ENCODE data around the gene RPS14.
"Not testable (repeated sequence)": the region's sequence is repeated elsewhere in the genome, so short reads cannot be mapped to it uniquely, and the experiment has no call there.

The RPS14 gene

GRCh38 chr5:150429410-150429873 is 20.1 kb downstream of the RPS14 start:
- ATAC-seq (ENCODE audit: low read depth) (no peak), DNase-seq (ENCODE audit: low spot score) (no peak)
- H3K36me3 ChIP-seq (ENCODE audit: low read depth), result no peaks in the 10 kb centered on the region
- no peak overlapping the region for H3K4me3 ChIP-seq (ENCODE audit: severe bottlenecking)
- no peaks in the 10 kb centered on the region for H3K9me3 ChIP-seq (ENCODE audit: severe bottlenecking)
- no peak overlapping the region for H3K27ac ChIP-seq (ENCODE audit: poor library complexity, severe bottlenecking)
- TF ChIP-seq CTCF (IDR thresholded peaks at IDR 0.05; ENCODE audit: poor library complexity, severe bottlenecking), result no peak
- H3K27me3 ChIP-seq (ENCODE audit: insufficient read depth, poor library complexity, severe bottlenecking), result no peaks in the 10 kb centered on the region
- no peaks in the 10 kb centered on the region for H3K4me1 ChIP-seq (ENCODE audit: insufficient read depth, poor library complexity, severe bottlenecking)

- H3K4me3 ChIP-seq (ENCODE audit: severe bottlenecking), result no peak overlapping the region
- H3K36me3 ChIP-seq (ENCODE audit: low read depth), result no peaks in the 10 kb centered on the region
- TF ChIP-seq CTCF (IDR thresholded peaks at IDR 0.05; ENCODE audit: poor library complexity, severe bottlenecking), result no peak
- H3K27ac ChIP-seq (ENCODE audit: poor library complexity, severe bottlenecking), result no peak overlapping the region
- H3K9me3 ChIP-seq (ENCODE audit: severe bottlenecking), result no peaks in the 10 kb centered on the region
- H3K4me1 ChIP-seq (ENCODE audit: insufficient read depth, poor library complexity, severe bottlenecking), result no peaks in the 10 kb centered on the region
- H3K27me3 ChIP-seq (ENCODE audit: insufficient read depth, poor library complexity, severe bottlenecking), result no peaks in the 10 kb centered on the region
- DNase-seq (ENCODE audit: low spot score) (no peak), ATAC-seq (ENCODE audit: low read depth) (no peak)
Measured at GRCh38 chr5:150428978-150429377, 20.6 kb downstream of the RPS14 start.

GRCh38 chr5:150428106-150428876 is 21.2 kb downstream of the RPS14 start:
- DNase-seq (ENCODE audit: low spot score) (no peak), ATAC-seq (ENCODE audit: low read depth) (peak; percentile 17; the same call in 1 of the 3 replicates)
- H3K4me3 ChIP-seq (ENCODE audit: severe bottlenecking), result no peak overlapping the region

GRCh38 chr5:150426165-150426564 is 23.4 kb downstream of the RPS14 start:
- not testable (repeated sequence) for H3K36me3 ChIP-seq (ENCODE audit: low read depth); H3K4me3 ChIP-seq (ENCODE audit: severe bottlenecking); ATAC-seq (ENCODE audit: low read depth); H3K9me3 ChIP-seq (ENCODE audit: severe bottlenecking); DNase-seq (ENCODE audit: low spot score); H3K27ac ChIP-seq (ENCODE audit: poor library complexity, severe bottlenecking); H3K27me3 ChIP-seq (ENCODE audit: insufficient read depth, poor library complexity, severe bottlenecking); H3K4me1 ChIP-seq (ENCODE audit: insufficient read depth, poor library complexity, severe bottlenecking)

More at GRCh38 chr5:150428106-150428876, 21.2 kb downstream of the RPS14 start:
- no peaks in the 10 kb centered on the region for H3K36me3 ChIP-seq (ENCODE audit: low read depth)
- H3K27me3 ChIP-seq (ENCODE audit: insufficient read depth, poor library complexity, severe bottlenecking), result no peaks in the 10 kb centered on the region
- no peak for TF ChIP-seq CTCF (IDR thresholded peaks at IDR 0.05; ENCODE audit: poor library complexity, severe bottlenecking)
- H3K9me3 ChIP-seq (ENCODE audit: severe bottlenecking), result no peaks in the 10 kb centered on the region
- H3K4me1 ChIP-seq (ENCODE audit: insufficient read depth, poor library complexity, severe bottlenecking), result no peaks in the 10 kb centered on the region
- H3K27ac ChIP-seq (ENCODE audit: poor library complexity, severe bottlenecking), result no peak overlapping the region

GRCh38 chr5:150422758-150423157 is 26.8 kb downstream of the RPS14 start:
- no peak for TF ChIP-seq CTCF (IDR thresholded peaks at IDR 0.05; ENCODE audit: poor library complexity, severe bottlenecking)
- Histone ChIP-seq H3K27ac (ENCODE audit: poor library complexity, severe bottlenecking) (no peak overlapping the region), H3K36me3 (ENCODE audit: low read depth) (no peaks in the 10 kb centered on the region), H3K9me3 (ENCODE audit: severe bottlenecking) (no peaks in the 10 kb centered on the region), H3K4me3 (ENCODE audit: severe bottlenecking) (no peak overlapping the region), H3K4me1 (ENCODE audit: insufficient read depth, poor library complexity, severe bottlenecking) (no peaks in the 10 kb centered on the region), H3K27me3 (ENCODE audit: insufficient read depth, poor library complexity, severe bottlenecking) (no peaks in the 10 kb centered on the region)
- DNase-seq (ENCODE audit: low spot score), result no peak
- ATAC-seq (ENCODE audit: low read depth), result no peak

Data from RWPE2 (cell line).